Endothelial cell (in vitro differentiated cells): ENCODE results near the gene THAP7. TPM values are rescaled to one million over a fixed set of nuclear protein-coding genes. Genes with fewer than 3 reads are reported as not detected.
A peak's percentile ranks its signal among the peaks of the same experiment; 100 is the strongest.

Experiments used
- DNase-seq: peaks from one replicate; pipeline ENCODE4 v3.0.0; 2021; ENCODE audit warnings: low spot score
- H3K27ac Mint-ChIP-seq: one replicate; pipeline ENCODE4 v1.8.0; 2021; ENCODE audit warnings: mixed read lengths, inconsistent platforms; ENCODE audit not compliant: unreplicated experiment
- H3K27me3 Mint-ChIP-seq: one replicate; pipeline ENCODE4 v1.8.0; 2021; ENCODE audit warnings: mild to moderate bottlenecking, moderate library complexity, mixed read lengths, inconsistent platforms; ENCODE audit not compliant: unreplicated experiment
- H3K36me3 Mint-ChIP-seq: one replicate; pipeline ENCODE4 v1.8.0; 2021; ENCODE audit warnings: mild to moderate bottlenecking, low read depth, mixed read lengths, inconsistent platforms; ENCODE audit not compliant: unreplicated experiment
- H3K4me1 Mint-ChIP-seq: one replicate; pipeline ENCODE4 v1.8.0; 2021; ENCODE audit warnings: mild to moderate bottlenecking, mixed read lengths, inconsistent platforms; ENCODE audit not compliant: unreplicated experiment
- H3K4me3 Mint-ChIP-seq: one replicate; pipeline ENCODE4 v1.8.0; 2021; ENCODE audit warnings: mild to moderate bottlenecking, mixed read lengths, inconsistent platforms; ENCODE audit not compliant: unreplicated experiment
- H3K9me3 Mint-ChIP-seq: one replicate; pipeline ENCODE4 v1.8.0; 2021; ENCODE audit warnings: mixed read lengths, inconsistent platforms; ENCODE audit not compliant: unreplicated experiment
- total RNA-seq: library from RNA; stranded (reverse); fragmentation: NEBNext Ultra II Directional; extraction: Animal tissue kit (Norgen Biotek cat#: 25700); gene quantifications from one replicate; pipeline ENCODE4 v1.2.1, GENCODE V29; 2021; ENCODE audit not compliant: unreplicated experiment
- TF ChIP-seq, protein P1 (sequence below): fragments of 200-600 bp; sonication (generic); IDR thresholded peaks from one replicate; pipeline ENCODE4 v1.5.0; 2021; ENCODE audit warnings: antibody characterized with exemption; ENCODE audit not compliant: unreplicated experiment

Gene THAP7
- total RNA-seq, 1 donor from 2014 or later, result 13.5 TPM

- Mint-ChIP-seq H3K27me3 (peaks cover 10% of the 10 kb centered on the region), H3K36me3 (no peaks in the 10 kb centered on the region), H3K4me3 (no peak overlapping the region), H3K27ac (no peak overlapping the region), H3K9me3 (no peaks in the 10 kb centered on the region), H3K4me1 (peaks cover 4% of the 10 kb centered on the region)
- TF ChIP-seq, protein P1, sequence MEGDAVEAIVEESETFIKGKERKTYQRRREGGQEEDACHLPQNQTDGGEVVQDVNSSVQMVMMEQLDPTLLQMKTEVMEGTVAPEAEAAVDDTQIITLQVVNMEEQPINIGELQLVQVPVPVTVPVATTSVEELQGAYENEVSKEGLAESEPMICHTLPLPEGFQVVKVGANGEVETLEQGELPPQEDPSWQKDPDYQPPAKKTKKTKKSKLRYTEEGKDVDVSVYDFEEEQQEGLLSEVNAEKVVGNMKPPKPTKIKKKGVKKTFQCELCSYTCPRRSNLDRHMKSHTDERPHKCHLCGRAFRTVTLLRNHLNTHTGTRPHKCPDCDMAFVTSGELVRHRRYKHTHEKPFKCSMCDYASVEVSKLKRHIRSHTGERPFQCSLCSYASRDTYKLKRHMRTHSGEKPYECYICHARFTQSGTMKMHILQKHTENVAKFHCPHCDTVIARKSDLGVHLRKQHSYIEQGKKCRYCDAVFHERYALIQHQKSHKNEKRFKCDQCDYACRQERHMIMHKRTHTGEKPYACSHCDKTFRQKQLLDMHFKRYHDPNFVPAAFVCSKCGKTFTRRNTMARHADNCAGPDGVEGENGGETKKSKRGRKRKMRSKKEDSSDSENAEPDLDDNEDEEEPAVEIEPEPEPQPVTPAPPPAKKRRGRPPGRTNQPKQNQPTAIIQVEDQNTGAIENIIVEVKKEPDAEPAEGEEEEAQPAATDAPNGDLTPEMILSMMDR, result no peak
- no peak for DNase-seq
Observed at GRCh38 chr22:21026783-21027692, 25.1 kb upstream of the THAP7 start.

DNA sequence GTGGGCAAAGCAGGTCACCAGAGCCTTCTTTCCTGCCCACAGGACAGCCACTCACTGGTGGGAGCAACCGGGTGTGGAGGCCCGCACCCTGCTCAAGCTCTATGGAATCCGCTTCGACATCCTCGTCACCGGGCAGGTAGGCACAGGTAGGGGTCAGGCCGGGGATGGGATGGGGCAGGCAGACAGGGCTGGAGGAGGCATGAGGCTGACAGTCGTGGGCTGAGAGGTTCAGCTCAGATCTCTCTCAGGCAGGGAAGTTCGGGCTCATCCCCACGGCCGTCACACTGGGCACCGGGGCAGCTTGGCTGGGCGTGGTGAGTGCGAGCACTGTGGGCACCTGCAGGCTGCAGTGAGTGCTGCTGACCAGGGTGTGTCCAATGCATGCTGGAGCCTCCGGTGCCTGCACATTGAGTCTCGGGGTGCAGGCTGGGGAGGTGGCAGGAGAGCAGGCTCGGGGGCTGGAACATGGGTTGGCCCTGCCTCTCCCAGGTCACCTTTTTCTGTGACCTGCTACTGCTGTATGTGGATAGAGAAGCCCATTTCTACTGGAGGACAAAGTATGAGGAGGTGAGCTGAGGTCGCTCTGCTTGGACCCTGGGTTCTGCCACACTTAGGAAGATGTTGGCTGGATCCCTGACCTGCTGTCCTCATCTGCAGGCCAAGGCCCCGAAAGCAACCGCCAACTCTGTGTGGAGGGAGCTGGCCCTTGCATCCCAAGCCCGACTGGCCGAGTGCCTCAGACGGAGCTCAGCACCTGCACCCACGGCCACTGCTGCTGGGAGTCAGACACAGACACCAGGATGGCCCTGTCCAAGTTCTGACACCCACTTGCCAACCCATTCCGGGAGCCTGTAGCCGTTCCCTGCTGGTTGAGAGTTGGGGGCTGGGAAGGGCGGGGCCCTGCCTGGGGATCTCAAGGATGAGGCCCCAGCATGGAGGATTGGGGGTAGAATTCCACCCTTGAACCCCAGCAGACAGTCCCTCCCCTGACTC lies 24.1 kb upstream of the THAP7 start:
- no peak for DNase-seq
- H3K4me1 Mint-ChIP-seq, result peaks cover 4% of the 10 kb centered on the region
- H3K27me3 Mint-ChIP-seq, result peaks cover 11% of the 10 kb centered on the region
- no peaks in the 10 kb centered on the region for H3K36me3 Mint-ChIP-seq
- H3K4me3 Mint-ChIP-seq, result no peak overlapping the region
- TF ChIP-seq, protein P1, result no peak
- H3K27ac Mint-ChIP-seq, result no peak overlapping the region
- no peaks in the 10 kb centered on the region for H3K9me3 Mint-ChIP-seq

- Mint-ChIP-seq H3K9me3 (no peaks in the 10 kb centered on the region), H3K27ac (no peak overlapping the region), H3K4me1 (peaks cover 4% of the 10 kb centered on the region), H3K4me3 (no peak overlapping the region), H3K36me3 (no peaks in the 10 kb centered on the region), H3K27me3 (peaks cover 9% of the 10 kb centered on the region)
- no peak for DNase-seq
- TF ChIP-seq, protein P1, result no peak
Observed at GRCh38 chr22:21025266-21025665, 23.3 kb upstream of the THAP7 start.

GRCh38 chr22:21022955-21023614 lies 21.2 kb upstream of the THAP7 start:
- no peak overlapping the region for H3K4me3 Mint-ChIP-seq
- no peaks in the 10 kb centered on the region for H3K9me3 Mint-ChIP-seq
- TF ChIP-seq, protein P1, result peak; percentile 18
- DNase-seq, result no peak
- H3K27ac Mint-ChIP-seq, result no peak overlapping the region
- H3K4me1 Mint-ChIP-seq, result peaks cover 4% of the 10 kb centered on the region
- H3K36me3 Mint-ChIP-seq, result peaks cover 4% of the 10 kb centered on the region
- peaks cover 6% of the 10 kb centered on the region for H3K27me3 Mint-ChIP-seq
